CD14-positive monocyte (primary cell): ENCODE data around the gene SLC6A8. TPM values are rescaled to one million over a fixed set of nuclear protein-coding genes. Genes with fewer than 3 reads are reported as not detected.

ENCODE experiments used
- DNase-seq, 3 donors: peaks; one replicate each; pipeline ENCODE4 v3.0.0-alpha.2; 2011 to 2022
- H2AFZ ChIP-seq: 2 replicates; pipeline ENCODE4 v1.6.0; 2012; ENCODE audit warnings: mild to moderate bottlenecking, low read depth, low read length, inconsistent platforms; ENCODE audit not compliant: insufficient read depth, poor library complexity, severe bottlenecking
- H3K27ac ChIP-seq, 2 donors: 1 replicate in 1 of 2; 2 replicates in 1 of 2; pipeline ENCODE4 v1.5.1; 2012 to 2013; ENCODE audit warnings: low read length in 2 of 2, control low read depth in 1 of 2, inconsistent platforms in 1 of 2, low read depth in 1 of 2, mild to moderate bottlenecking in 1 of 2
- H3K27me3 ChIP-seq, 2 donors: one replicate each; pipeline versions ENCODE4 v1.6.0 to v1.6.1; 2011 to 2013; ENCODE audit warnings: low read length in 2 of 2; ENCODE audit not compliant: control insufficient read depth in 2 of 2, insufficient read depth in 2 of 2
- H3K36me3 ChIP-seq, 2 donors: replicated peaks in 1 of 2; 1 replicate in 1 of 2; 2 replicates in 1 of 2; pipeline versions ENCODE4 v1.5.1 to v1.6.1; 2012 to 2013; ENCODE audit warnings: low read length in 2 of 2, control low read depth in 1 of 2, inconsistent platforms in 1 of 2, mild to moderate bottlenecking in 1 of 2; ENCODE audit not compliant: insufficient read depth in 2 of 2, control insufficient read depth in 1 of 2
- H3K4me1 ChIP-seq, 2 donors: 1 replicate in 1 of 2; 2 replicates in 1 of 2; pipeline versions ENCODE4 v1.5.1 to v1.6.1; 2012 to 2013; ENCODE audit warnings: low read length in 2 of 2, control low read depth in 1 of 2, inconsistent platforms in 1 of 2, mild to moderate bottlenecking in 1 of 2, moderate library complexity in 1 of 2; ENCODE audit not compliant: insufficient read depth in 2 of 2, control insufficient read depth in 1 of 2
- H3K4me2 ChIP-seq: replicated peaks from 2 replicates; pipeline ENCODE3; 2012; ENCODE audit warnings: low read length, moderate library complexity, mild to moderate bottlenecking; ENCODE audit not compliant: poor library complexity, severe bottlenecking; ENCODE audit errors: extremely low read depth
- H3K4me3 ChIP-seq, 3 experiments: fragments of 200-600 bp in 1 of 3; sonication (generic) in 1 of 3; replicated peaks in 1 of 3; 1 replicate in 2 of 3; 2 replicates in 1 of 3; pipeline ENCODE4 v1.5.1; 2011 to 2013; ENCODE audit warnings: low read length in 3 of 3, mild to moderate bottlenecking in 3 of 3, control low read depth in 2 of 3, low read depth in 2 of 3, inconsistent platforms in 1 of 3, moderate library complexity in 1 of 3
- H3K79me2 ChIP-seq: 2 replicates; pipeline ENCODE4 v1.6.0; 2012; ENCODE audit warnings: mild to moderate bottlenecking, control low read depth, inconsistent platforms, low read length, moderate library complexity; ENCODE audit not compliant: insufficient read depth
- H3K9ac ChIP-seq: 2 replicates; pipeline ENCODE4 v1.6.0; 2017; ENCODE audit warnings: low read length, mild to moderate bottlenecking; ENCODE audit not compliant: insufficient read depth, poor library complexity, severe bottlenecking
- H3K9me3 ChIP-seq, 2 donors: replicated peaks in 1 of 2; 1 replicate in 1 of 2; 2 replicates in 1 of 2; pipeline versions ENCODE4 v1.5.1 to v1.6.1; 2012 to 2013; ENCODE audit warnings: low read length in 2 of 2, control low read depth in 1 of 2; ENCODE audit not compliant: control insufficient read depth in 1 of 2, insufficient read depth in 1 of 2
- H4K20me1 ChIP-seq: 2 replicates; pipeline ENCODE4 v1.6.0; 2012; ENCODE audit warnings: mild to moderate bottlenecking, low read length, control low read depth, moderate library complexity; ENCODE audit not compliant: insufficient read depth
- H3K27ac Mint-ChIP-seq, 7 donors: one replicate each; pipeline ENCODE4 v1.8.0; 2020; ENCODE audit warnings: mild to moderate bottlenecking in 7 of 7, mixed read lengths in 7 of 7, moderate library complexity in 6 of 7, inconsistent platforms in 2 of 7
- H3K27me3 Mint-ChIP-seq, 3 donors: one replicate each; pipeline ENCODE4 v1.8.0; 2021 to 2022; ENCODE audit warnings: low read depth in 3 of 3, mild to moderate bottlenecking in 3 of 3, mixed read lengths in 3 of 3, moderate library complexity in 3 of 3, inconsistent platforms in 1 of 3
- H3K36me3 Mint-ChIP-seq, 2 donors: one replicate each; pipeline ENCODE4 v1.8.0; 2020; ENCODE audit warnings: mixed read lengths in 2 of 2, inconsistent platforms in 1 of 2, mild to moderate bottlenecking in 1 of 2
- H3K4me1 Mint-ChIP-seq: one replicate; pipeline ENCODE4 v1.8.0; 2020; ENCODE audit warnings: mild to moderate bottlenecking, mixed read lengths
- H3K4me3 Mint-ChIP-seq, 2 donors: one replicate each; pipeline ENCODE4 v1.8.0; 2020; ENCODE audit warnings: mild to moderate bottlenecking in 2 of 2, mixed read lengths in 2 of 2, moderate library complexity in 1 of 2
- H3K9me3 Mint-ChIP-seq, 7 donors: one replicate each; pipeline ENCODE4 v1.8.0; 2020 to 2022; ENCODE audit warnings: mixed read lengths in 7 of 7, mild to moderate bottlenecking in 6 of 7, moderate library complexity in 6 of 7, inconsistent platforms in 2 of 7
- CTCF ChIP-seq: fragments of 200-600 bp; IDR thresholded peaks from one replicate; pipeline ENCODE4 v1.8.0; 2022; ENCODE audit warnings: antibody characterized with exemption, mild to moderate bottlenecking
- WGBS: methylation state at CpG from one replicate; pipeline ENCODE4 v1.1.5; 2013; ENCODE audit warnings: missing lambda C conversion rate; ENCODE audit not compliant: insufficient coverage; 5-methylcytosine and 5-hydroxymethylcytosine counted together
- intact Hi-C, 2 donors: fragments of 100-400 bp; cut with micrococcal nuclease; formaldehyde crosslinking; loops; one replicate each; pipeline versions ENCODE4 v1.15.0 to v1.15.1; 2023
- polyA plus RNA-seq, 3 donors: library from polyadenylated mRNA; depleted of rRNA in 1 of 3; unstranded in 2 of 3; stranded (reverse) in 1 of 3; fragments of 300-500 nt in 2 of 3; fragments of >200 nt in 1 of 3; fragmentation: Illumina TruSeq in 2 of 3; gene quantifications; 1 replicate in 2 of 3; 2 replicates in 1 of 3; pipeline ENCODE4 v1.2.3, GENCODE V29; 2012 to 2021

Gene SLC6A8
- polyA plus RNA-seq, 3 donors = 0.23 to 5.6 (median 0.85) TPM

DNA sequence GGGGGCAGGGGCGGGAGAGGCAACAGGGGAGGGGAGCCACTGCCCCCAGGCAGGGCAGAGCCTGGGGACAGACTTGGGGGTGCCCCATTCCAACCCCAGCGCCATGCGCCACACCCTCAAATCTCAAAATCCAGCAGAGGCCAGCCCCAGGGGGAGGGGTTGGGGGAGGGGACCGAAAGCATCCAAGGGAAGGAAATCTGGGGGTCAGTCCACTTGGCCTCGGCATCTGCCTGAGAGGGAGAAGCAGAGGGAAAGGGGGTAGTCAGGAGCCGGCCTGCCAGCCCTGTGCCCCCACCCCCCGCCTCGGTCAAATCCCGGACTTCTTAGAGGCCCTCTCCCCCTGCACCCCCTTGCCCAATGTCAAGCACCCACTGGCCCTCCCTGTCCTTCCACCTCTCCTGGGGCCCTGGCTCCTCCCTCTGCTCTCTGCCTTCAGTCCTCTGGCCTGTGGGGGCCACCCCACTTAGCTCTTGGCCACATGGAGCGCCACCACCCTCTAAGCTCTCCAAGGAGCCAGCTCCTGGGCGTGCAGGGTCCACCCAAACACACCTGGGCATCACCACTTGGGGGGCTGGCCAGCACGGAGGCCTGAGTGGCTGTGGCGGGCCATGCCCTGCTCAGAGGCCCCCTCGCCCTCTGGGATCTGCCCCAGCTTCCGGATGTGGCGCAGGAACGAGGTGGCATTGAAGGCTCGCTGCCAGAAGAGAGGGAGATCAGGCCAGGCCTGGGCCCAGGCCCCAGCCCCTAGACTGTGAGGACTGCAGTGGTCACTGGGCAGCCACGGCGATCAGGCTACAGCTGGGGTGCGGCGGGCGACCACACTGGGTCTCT is 17.6 kb upstream of the SLC6A8 start:
- WGBS = 88% methylated on average over 16 of the region's 23 CpGs
- Histone ChIP-seq H3K36me3 (no peaks in the 10 kb centered on the region), H4K20me1 (no peaks in the 10 kb centered on the region), H3K4me2 (no peak overlapping the region), H3K27ac (no peak overlapping the region), H2AFZ (no peak overlapping the region), H3K4me3 (no peak overlapping the region), H3K9me3 (no peaks in the 10 kb centered on the region), H3K79me2 (no peaks in the 10 kb centered on the region), H3K4me1 (no peaks in the 10 kb centered on the region), H3K27me3 (peaks cover 0 to 28% of the 10 kb centered on the region in 2 donors), H3K9ac (no peak overlapping the region)
- no peaks in the 10 kb centered on the region for H3K36me3 Mint-ChIP-seq
- H3K4me1 Mint-ChIP-seq = peaks cover 5% of the 10 kb centered on the region
- H3K9me3 Mint-ChIP-seq = peaks cover 0 to 25% (median 7%) of the 10 kb centered on the region in 7 donors
- peaks cover 24 to 48% (median 46%) of the 10 kb centered on the region in 3 donors for H3K27me3 Mint-ChIP-seq
- TF ChIP-seq CTCF = no peak
- H3K27ac Mint-ChIP-seq = no peak overlapping the region
- DNase-seq = no peak
- intact Hi-C loops = loop anchor here (5.0 to 10.0 kb wide), 4 partner anchors 118 to 725 kb away; no protein-coding TSS in a partner anchor
- no peak overlapping the region for H3K4me3 Mint-ChIP-seq

GRCh38 chrX:153670748-153671588 is 16.8 kb upstream of the SLC6A8 start:
- Histone ChIP-seq H3K9ac (no peak overlapping the region), H3K27me3 (peaks cover 0 to 30% of the 10 kb centered on the region in 2 donors), H3K79me2 (no peaks in the 10 kb centered on the region), H3K9me3 (no peaks in the 10 kb centered on the region), H4K20me1 (no peaks in the 10 kb centered on the region), H3K36me3 (no peaks in the 10 kb centered on the region), H3K4me2 (no peak overlapping the region), H3K27ac (no peak overlapping the region), H3K4me1 (no peaks in the 10 kb centered on the region), H3K4me3 (no peak overlapping the region), H2AFZ (no peak overlapping the region)
- no peak for TF ChIP-seq CTCF
- H3K4me1 Mint-ChIP-seq = peaks cover 6% of the 10 kb centered on the region
- no peak overlapping the region for H3K27ac Mint-ChIP-seq
- H3K27me3 Mint-ChIP-seq = peaks cover 24 to 46% (median 41%) of the 10 kb centered on the region in 3 donors
- intact Hi-C loops = no loop called here
- 95% methylated on average over 4 of the region's 23 CpGs for WGBS
- peaks cover 0 to 21% (median 5%) of the 10 kb centered on the region in 7 donors for H3K9me3 Mint-ChIP-seq
- H3K4me3 Mint-ChIP-seq = no peak overlapping the region
- no peaks in the 10 kb centered on the region for H3K36me3 Mint-ChIP-seq
- DNase-seq = no peak
